NT2/D1 (cell line): ENCODE measurements around the gene DDIT3.

Source experiments
- DNase-seq: peaks from one replicate; pipeline ENCODE4 v3.0.0-alpha.2; 2011; ENCODE audit warnings: low read depth, low spot score
- H3K27me3 ChIP-seq: 2 replicates; pipeline ENCODE4 v1.6.0; 2011; ENCODE audit warnings: mild to moderate bottlenecking; ENCODE audit not compliant: insufficient read length, insufficient read depth
- H3K36me3 ChIP-seq: 2 replicates; pipeline ENCODE4 v1.6.1; 2011; ENCODE audit warnings: mild to moderate bottlenecking, low read length, mixed read lengths; ENCODE audit not compliant: insufficient read depth, insufficient read length
- H3K4me1 ChIP-seq: 2 replicates; pipeline ENCODE4 v1.5.1; 2011; ENCODE audit not compliant: insufficient read depth, insufficient read length
- H3K4me3 ChIP-seq: 2 replicates; pipeline ENCODE4 v1.5.1; 2011; ENCODE audit warnings: low read depth; ENCODE audit not compliant: insufficient read length
- H3K9ac ChIP-seq: 2 replicates; pipeline ENCODE4 v1.6.0; 2011; ENCODE audit warnings: low read depth; ENCODE audit not compliant: insufficient read length
- H3K9me3 ChIP-seq: 2 replicates; pipeline ENCODE4 v1.5.1; 2011; ENCODE audit warnings: mild to moderate bottlenecking, low read length; ENCODE audit not compliant: insufficient read depth
- SUZ12 ChIP-seq: IDR thresholded peaks from 2 replicates; pipeline ENCODE4 v1.6.1; 2011; ENCODE audit not compliant: insufficient read length, insufficient read depth; ENCODE audit errors: extremely low read depth
- YY1 ChIP-seq: IDR thresholded peaks from 2 replicates; pipeline ENCODE4 v1.6.1; 2011; ENCODE audit not compliant: insufficient read length, insufficient read depth
- ZNF274 ChIP-seq: IDR thresholded peaks from 2 replicates; pipeline ENCODE4 v1.6.1; 2011; ENCODE audit warnings: mild to moderate bottlenecking, low read depth, low read length

Gene DDIT3

DNA sequence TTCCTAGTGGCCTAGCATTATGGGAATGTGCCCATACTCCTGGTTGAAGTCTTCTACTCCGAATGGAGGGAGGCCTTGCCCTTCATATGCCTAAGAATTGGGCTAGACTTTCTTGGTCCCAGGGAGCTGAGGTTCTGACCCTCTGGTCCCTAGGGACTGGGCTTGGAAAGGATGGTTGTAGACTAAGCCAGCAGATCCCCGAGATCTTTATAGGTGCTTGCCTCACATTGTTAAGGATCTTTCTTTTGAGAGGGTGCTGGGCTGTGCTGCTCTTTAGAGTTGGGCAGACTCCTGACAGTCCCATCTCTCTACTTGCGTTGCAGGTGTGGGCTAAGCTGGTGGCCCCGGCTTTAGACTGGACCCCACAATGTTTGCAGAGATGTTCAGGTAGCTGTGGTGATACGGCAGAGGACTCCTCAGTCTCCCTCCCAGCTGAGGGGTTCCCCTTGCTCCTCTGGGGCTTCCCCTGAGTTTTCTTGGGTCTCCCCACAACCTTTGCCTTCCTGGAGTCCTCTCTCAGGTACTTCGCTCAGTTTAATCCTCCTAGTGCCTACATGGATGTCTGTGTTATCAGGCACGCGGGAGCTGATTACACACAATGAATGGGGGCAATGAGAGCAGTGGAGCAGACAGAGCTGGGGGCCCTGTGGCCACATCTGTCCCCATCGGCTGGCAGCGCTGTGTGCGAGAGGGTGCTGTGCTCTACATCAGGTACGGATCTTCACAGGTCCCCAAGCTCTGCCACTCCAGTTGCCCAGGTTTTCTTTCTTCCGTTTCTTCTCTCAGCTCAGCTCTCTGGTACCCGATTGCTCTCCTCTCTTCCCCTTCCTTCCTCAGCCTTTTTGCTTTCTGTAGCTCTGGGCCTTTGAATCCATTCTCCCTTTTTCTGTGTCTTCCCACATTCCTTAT, 3.6 kb upstream of the DDIT3 start:
- Histone ChIP-seq H3K9me3 (no peaks in the 10 kb centered on the region), H3K4me1 (peaks cover 13% of the 10 kb centered on the region), H3K36me3 (peaks cover 59% of the 10 kb centered on the region), H3K27me3 (no peaks in the 10 kb centered on the region), H3K4me3 (peak overlapping the region; percentile 84), H3K9ac (peak overlapping the region; percentile 98)
- DNase-seq = no peak
- TF ChIP-seq ZNF274 = no peak
- TF ChIP-seq SUZ12 = no peak
- TF ChIP-seq YY1 = no peak

DNA sequence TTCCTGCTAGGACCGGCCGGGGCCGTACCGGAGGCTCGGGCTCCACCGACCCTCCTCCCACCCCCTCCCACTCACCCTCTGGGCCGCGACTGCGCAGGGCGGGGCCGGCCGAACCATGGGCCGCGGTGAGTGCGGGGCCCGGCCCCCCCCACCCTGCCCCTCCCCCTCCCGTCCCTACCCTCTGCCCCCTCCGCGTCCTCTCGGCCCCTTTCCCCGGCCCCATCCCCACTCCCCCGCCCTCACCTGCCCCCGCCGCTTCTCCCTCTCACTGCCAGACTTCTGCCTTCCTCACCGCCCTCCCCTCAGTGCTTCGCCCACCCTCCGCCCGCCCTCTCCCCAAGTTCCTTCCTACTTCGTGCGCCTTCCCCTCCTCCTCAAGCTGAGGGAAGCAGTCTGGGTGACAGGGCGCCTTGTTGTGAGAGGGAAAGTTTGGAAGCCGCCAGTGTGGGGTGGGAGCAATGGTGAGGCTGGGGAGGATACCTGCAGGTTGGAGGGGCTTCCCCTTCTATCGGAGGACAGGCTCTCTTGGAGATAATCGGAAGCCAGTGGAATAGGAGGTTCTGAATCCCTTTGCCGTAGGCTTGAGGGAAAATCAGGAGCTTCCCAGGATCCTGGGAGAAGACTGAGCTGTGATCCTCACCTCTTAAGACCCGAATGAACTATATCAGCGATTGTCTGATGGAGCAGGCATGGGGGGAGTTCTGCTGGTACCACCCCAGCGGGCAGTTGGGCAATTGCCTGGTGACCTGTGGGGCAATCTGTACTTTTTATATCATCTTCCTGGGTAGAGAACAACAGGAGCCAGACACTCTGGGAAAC, 2.8 kb upstream of the DDIT3 start:
- H3K9me3 ChIP-seq = no peaks in the 10 kb centered on the region
- peaks cover 59% of the 10 kb centered on the region for H3K36me3 ChIP-seq
- no peak for DNase-seq
- no peaks in the 10 kb centered on the region for H3K27me3 ChIP-seq
- H3K9ac ChIP-seq = peak overlapping the region; percentile 98
- no peak for TF ChIP-seq SUZ12
- no peak for TF ChIP-seq ZNF274
- TF ChIP-seq YY1 = no peak
- peaks cover 13% of the 10 kb centered on the region for H3K4me1 ChIP-seq
- peak overlapping the region; percentile 84 for H3K4me3 ChIP-seq

- TF ChIP-seq ZNF274 (no peak), SUZ12 (no peak), YY1 (no peak)
- Histone ChIP-seq H3K4me3 (peak within 1 kb of the TSS; percentile 84), H3K36me3 (peaks cover 58% of the 10 kb centered on the region), H3K27me3 (no peaks in the 10 kb centered on the region), H3K4me1 (peaks cover 13% of the 10 kb centered on the region), H3K9ac (peak within 1 kb of the TSS; percentile 98), H3K9me3 (no peaks in the 10 kb centered on the region)
- peak; percentile 73 for DNase-seq
Measured at GRCh38 chr12:57522011-57522886, 1.9 kb upstream of the DDIT3 start, which contains the start of gene MBD6. MBD6 (plus strand) TSS chr12:57522824; CDS start chr12:57524304, 1,480 bp downstream.

DNA sequence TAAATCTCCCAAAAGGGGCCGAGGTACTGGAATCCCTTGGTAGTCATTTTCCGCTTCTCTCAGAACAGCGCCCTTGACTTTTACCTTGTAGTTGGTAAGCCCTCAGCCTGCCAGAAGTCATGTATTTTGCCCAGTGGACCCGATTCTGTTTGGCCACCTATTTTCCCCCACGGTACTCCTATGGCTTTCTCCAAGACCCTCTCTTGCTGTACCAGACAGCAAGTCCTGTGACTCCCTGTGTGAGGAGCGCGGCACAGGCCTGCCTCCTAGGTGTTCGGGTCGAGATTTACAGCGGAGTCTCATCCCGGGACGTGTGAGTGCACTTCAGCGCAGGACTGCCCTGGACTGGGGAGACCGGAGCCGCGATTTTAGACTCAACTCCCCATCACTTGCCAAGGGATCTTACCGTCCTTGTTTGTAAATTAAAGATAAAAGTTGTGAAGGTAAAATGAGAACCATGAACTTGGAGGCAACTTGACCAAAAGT, 1.3 kb upstream of the DDIT3 start:
- no peak for DNase-seq
- H3K27me3 ChIP-seq = no peaks in the 10 kb centered on the region
- H3K36me3 ChIP-seq = peaks cover 58% of the 10 kb centered on the region
- peak overlapping the region; percentile 53 for H3K4me3 ChIP-seq
- TF ChIP-seq ZNF274 = no peak
- TF ChIP-seq SUZ12 = no peak
- TF ChIP-seq YY1 = no peak
- no peaks in the 10 kb centered on the region for H3K9me3 ChIP-seq
- peaks cover 13% of the 10 kb centered on the region for H3K4me1 ChIP-seq
- H3K9ac ChIP-seq = peak overlapping the region; percentile 69

GRCh38 chr12:57519796-57520052, 590 bp downstream of the DDIT3 start:
- peak overlapping the region; percentile 84 for H3K4me3 ChIP-seq
- H3K4me1 ChIP-seq = peaks cover 9% of the 10 kb centered on the region
- peaks cover 59% of the 10 kb centered on the region for H3K36me3 ChIP-seq
- peak overlapping the region; percentile 95 for H3K9ac ChIP-seq
- TF ChIP-seq ZNF274 (no peak), YY1 (no peak), SUZ12 (no peak)
- no peaks in the 10 kb centered on the region for H3K27me3 ChIP-seq
- no peak for DNase-seq
- no peaks in the 10 kb centered on the region for H3K9me3 ChIP-seq

- Histone ChIP-seq H3K4me3 (peak overlapping the region; percentile 84), H3K36me3 (peaks cover 59% of the 10 kb centered on the region), H3K4me1 (peaks cover 5% of the 10 kb centered on the region), H3K27me3 (no peaks in the 10 kb centered on the region), H3K9ac (peak overlapping the region; percentile 95), H3K9me3 (no peaks in the 10 kb centered on the region)
- TF ChIP-seq ZNF274 (no peak), SUZ12 (no peak), YY1 (no peak)
- no peak for DNase-seq
Measured at GRCh38 chr12:57518920-57519795, 1.2 kb downstream of the DDIT3 start.
